ENCODE measurements around the gene TNRC18. TPM values are rescaled to one million over a fixed set of nuclear protein-coding genes. Genes with fewer than 3 reads are reported as not detected.

TNRC18 gene
- polyA plus RNA-seq, 3 donors = 0.64 to 49.9 (median 0.70) TPM

- Mint-ChIP-seq H3K27ac (no peak overlapping the region), H3K36me3 (peaks cover 81 to 99% of the 10 kb centered on the region in 2 donors)
- H3K27me3 ChIP-seq (ENCODE audit: control insufficient read depth in 2 of 2, insufficient read depth in 2 of 2, low read length in 2 of 2) = no peaks in the 10 kb centered on the region
Observed at GRCh38 chr7:5339955-5340354, 83.7 kb downstream of the TNRC18 start.

GRCh38 chr7:5337047-5337446 lies 86.6 kb downstream of the TNRC18 start:
- no peak overlapping the region for H3K9ac ChIP-seq (ENCODE audit: insufficient read depth, low read length, poor library complexity, severe bottlenecking)
- no peak for DNase-seq
- peaks cover 3 to 5% of the 10 kb centered on the region in 2 donors for H3K4me1 ChIP-seq (ENCODE audit: control insufficient read depth in 1 of 2, insufficient read depth in 2 of 2, low read length in 2 of 2)
- 92% methylated on average over 2 of the region's 11 CpGs for WGBS (ENCODE audit: insufficient coverage)
- H4K20me1 ChIP-seq (ENCODE audit: insufficient read depth, low read length) = peaks cover 100% of the 10 kb centered on the region
- no peaks in the 10 kb centered on the region for H3K27me3 ChIP-seq (ENCODE audit: control insufficient read depth in 2 of 2, insufficient read depth in 2 of 2, low read length in 2 of 2)
- TF ChIP-seq CTCF (IDR thresholded peaks at IDR 0.05) = no peak
- H3K4me1 Mint-ChIP-seq = peaks cover 2% of the 10 kb centered on the region
- H3K36me3 ChIP-seq (replicated peaks in 1 of 2; ENCODE audit: control insufficient read depth in 1 of 2, insufficient read depth in 2 of 2, low read length in 2 of 2) = peaks cover 83 to 98% of the 10 kb centered on the region in 2 donors
- intact Hi-C loops (cut with micrococcal nuclease) = no loop called here
- no peak overlapping the region for H3K27ac Mint-ChIP-seq
- H2AFZ ChIP-seq (ENCODE audit: insufficient read depth, low read depth, low read length, poor library complexity, severe bottlenecking) = no peak overlapping the region
- no peaks in the 10 kb centered on the region for H3K9me3 ChIP-seq (replicated peaks in 1 of 2; ENCODE audit: control insufficient read depth in 1 of 2, insufficient read depth in 1 of 2, low read length in 2 of 2)
- H3K9me3 Mint-ChIP-seq = peaks cover 0 to 6% (median 3%) of the 10 kb centered on the region in 7 donors
- no peak overlapping the region for H3K27ac ChIP-seq (ENCODE audit: low read depth in 1 of 2, low read length in 2 of 2)
- H3K4me3 Mint-ChIP-seq = no peak overlapping the region
- peaks cover 68% of the 10 kb centered on the region for H3K79me2 ChIP-seq (ENCODE audit: insufficient read depth, low read length)
- H3K4me3 ChIP-seq (replicated peaks in 1 of 3; ENCODE audit: low read depth in 2 of 3, low read length in 3 of 3) = no peak overlapping the region
- H3K27me3 Mint-ChIP-seq (ENCODE audit: low read depth in 3 of 3) = peaks cover 0 to 3% (median 0%) of the 10 kb centered on the region in 3 donors
- peaks cover 77 to 99% of the 10 kb centered on the region in 2 donors for H3K36me3 Mint-ChIP-seq
- H3K4me2 ChIP-seq (replicated peaks; ENCODE audit: extremely low read depth, low read length, poor library complexity, severe bottlenecking) = no peak overlapping the region

More at GRCh38 chr7:5339955-5340354, 83.7 kb downstream of the TNRC18 start:
- no peak overlapping the region for H3K27ac ChIP-seq (ENCODE audit: low read depth in 1 of 2, low read length in 2 of 2)
- H3K4me2 ChIP-seq (replicated peaks; ENCODE audit: extremely low read depth, low read length, poor library complexity, severe bottlenecking) = no peak overlapping the region
- DNase-seq = no peak
- H3K36me3 ChIP-seq (replicated peaks in 1 of 2; ENCODE audit: control insufficient read depth in 1 of 2, insufficient read depth in 2 of 2, low read length in 2 of 2) = peaks cover 90 to 98% of the 10 kb centered on the region in 2 donors
- no peaks in the 10 kb centered on the region for H3K9me3 ChIP-seq (replicated peaks in 1 of 2; ENCODE audit: control insufficient read depth in 1 of 2, insufficient read depth in 1 of 2, low read length in 2 of 2)
- intact Hi-C loops (cut with micrococcal nuclease) = no loop called here
- H3K9ac ChIP-seq (ENCODE audit: insufficient read depth, low read length, poor library complexity, severe bottlenecking) = no peak overlapping the region
- no peak overlapping the region for H3K4me3 Mint-ChIP-seq
- peaks cover 66% of the 10 kb centered on the region for H3K79me2 ChIP-seq (ENCODE audit: insufficient read depth, low read length)
- no peaks in the 10 kb centered on the region for H3K4me1 Mint-ChIP-seq
- H3K27me3 Mint-ChIP-seq (ENCODE audit: low read depth in 3 of 3) = peaks cover 0 to 3% (median 0%) of the 10 kb centered on the region in 3 donors
- peaks cover 100% of the 10 kb centered on the region for H4K20me1 ChIP-seq (ENCODE audit: insufficient read depth, low read length)
- H3K4me1 ChIP-seq (ENCODE audit: control insufficient read depth in 1 of 2, insufficient read depth in 2 of 2, low read length in 2 of 2) = no peaks in the 10 kb centered on the region
- no peak for TF ChIP-seq CTCF (IDR thresholded peaks at IDR 0.05)
- H3K4me3 ChIP-seq (replicated peaks in 1 of 3; ENCODE audit: low read depth in 2 of 3, low read length in 3 of 3) = no peak overlapping the region
- H2AFZ ChIP-seq (ENCODE audit: insufficient read depth, low read depth, low read length, poor library complexity, severe bottlenecking) = no peak overlapping the region
- H3K9me3 Mint-ChIP-seq = peaks cover 0 to 6% (median 3%) of the 10 kb centered on the region in 7 donors
- WGBS (ENCODE audit: insufficient coverage) = no CpG with 5 or more reads among the region's 2 CpGs

Data from CD14-positive monocyte (primary cell).